ENCODE results near the gene HSD3B1.
"Not testable (repeated sequence)": the region's sequence is repeated elsewhere in the genome, so short reads cannot be mapped to it uniquely, and the experiment has no call there.

Gene HSD3B1

GRCh38 chr1:119556423-119556822 lies 49.4 kb downstream of the HSD3B1 start:
- no peak for DNase-seq

DNA sequence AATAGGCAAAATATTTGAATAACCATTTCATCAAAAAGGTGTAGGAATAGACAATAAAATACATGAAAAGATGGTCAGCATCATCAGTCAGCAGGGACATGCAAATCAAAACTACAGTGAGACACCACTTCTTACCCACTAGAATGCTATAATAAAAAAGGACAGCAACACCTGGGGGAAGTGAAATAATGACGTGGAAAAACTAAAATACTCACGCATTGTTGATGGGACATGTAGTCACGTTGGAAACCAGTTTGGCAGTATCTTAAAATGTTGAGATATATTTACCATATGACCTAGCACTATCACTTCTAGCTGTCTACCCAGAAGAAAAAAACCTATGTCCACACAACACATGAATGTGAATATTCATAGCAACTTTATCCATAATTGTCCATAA lies 53.4 kb downstream of the HSD3B1 start:
- DNase-seq = not testable (repeated sequence)

DNA sequence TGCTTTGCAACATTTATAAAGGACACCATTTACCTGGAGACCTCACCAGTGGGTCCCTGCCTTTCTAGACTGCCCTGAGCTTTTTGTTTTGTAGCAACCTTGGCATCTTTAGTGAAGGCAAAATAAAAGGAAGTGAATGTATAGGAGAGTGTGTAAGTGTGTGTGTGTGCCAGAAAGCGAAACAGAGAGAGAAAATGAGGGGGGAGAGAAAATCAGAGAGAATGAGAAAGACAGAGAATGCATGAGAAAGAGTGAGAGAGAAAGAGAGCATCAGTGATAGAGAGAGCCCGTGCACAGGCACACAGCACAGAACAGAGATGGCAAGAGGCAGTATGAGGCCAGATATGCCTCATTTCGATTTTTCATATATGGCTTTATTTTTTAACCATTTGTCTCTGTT lies 57.5 kb downstream of the HSD3B1 start:
- no peak for DNase-seq

Data from activated CD4-positive, alpha-beta T cell treated with anti-CD3 and anti-CD28 coated beads for 1 hour (primary cell).